ENCODE results near the gene PCLO.

PCLO gene

GRCh38 chr7:82755705-82756551 is 406.8 kb downstream of the PCLO start:
- TF ChIP-seq, protein P1, sequence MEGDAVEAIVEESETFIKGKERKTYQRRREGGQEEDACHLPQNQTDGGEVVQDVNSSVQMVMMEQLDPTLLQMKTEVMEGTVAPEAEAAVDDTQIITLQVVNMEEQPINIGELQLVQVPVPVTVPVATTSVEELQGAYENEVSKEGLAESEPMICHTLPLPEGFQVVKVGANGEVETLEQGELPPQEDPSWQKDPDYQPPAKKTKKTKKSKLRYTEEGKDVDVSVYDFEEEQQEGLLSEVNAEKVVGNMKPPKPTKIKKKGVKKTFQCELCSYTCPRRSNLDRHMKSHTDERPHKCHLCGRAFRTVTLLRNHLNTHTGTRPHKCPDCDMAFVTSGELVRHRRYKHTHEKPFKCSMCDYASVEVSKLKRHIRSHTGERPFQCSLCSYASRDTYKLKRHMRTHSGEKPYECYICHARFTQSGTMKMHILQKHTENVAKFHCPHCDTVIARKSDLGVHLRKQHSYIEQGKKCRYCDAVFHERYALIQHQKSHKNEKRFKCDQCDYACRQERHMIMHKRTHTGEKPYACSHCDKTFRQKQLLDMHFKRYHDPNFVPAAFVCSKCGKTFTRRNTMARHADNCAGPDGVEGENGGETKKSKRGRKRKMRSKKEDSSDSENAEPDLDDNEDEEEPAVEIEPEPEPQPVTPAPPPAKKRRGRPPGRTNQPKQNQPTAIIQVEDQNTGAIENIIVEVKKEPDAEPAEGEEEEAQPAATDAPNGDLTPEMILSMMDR (IDR thresholded peaks at IDR 0.05; ENCODE audit: control insufficient read depth, extremely low read depth, insufficient read depth), result no peak
- H3K4me3 ChIP-seq (ENCODE audit: low read depth, low read length), result no peak overlapping the region
- no peak for DNase-seq (ENCODE audit: low read depth)

DNA sequence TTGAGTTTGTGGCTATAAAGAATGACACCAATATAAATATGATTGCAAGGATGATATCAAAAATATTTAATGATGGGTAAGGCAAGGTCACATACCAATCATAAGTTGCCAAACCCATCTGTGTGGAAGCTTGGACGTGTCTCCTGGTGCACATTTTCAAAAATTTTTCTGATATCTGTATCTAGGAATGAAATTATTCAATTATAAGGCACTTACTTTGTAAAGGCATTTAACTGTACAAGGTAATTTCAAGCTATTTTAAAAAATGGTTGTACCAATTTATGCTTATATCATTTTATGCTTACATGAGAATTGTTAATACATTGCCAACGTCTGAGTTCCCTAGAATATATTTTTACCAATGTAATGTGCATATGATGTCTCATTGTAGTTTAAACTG is 412.7 kb downstream of the PCLO start:
- TF ChIP-seq, protein P1 (IDR thresholded peaks at IDR 0.05; ENCODE audit: control insufficient read depth, extremely low read depth, insufficient read depth), result no peak
- no peak overlapping the region for H3K4me3 ChIP-seq (ENCODE audit: low read depth, low read length)
- DNase-seq (ENCODE audit: low read depth), result no peak

DNA sequence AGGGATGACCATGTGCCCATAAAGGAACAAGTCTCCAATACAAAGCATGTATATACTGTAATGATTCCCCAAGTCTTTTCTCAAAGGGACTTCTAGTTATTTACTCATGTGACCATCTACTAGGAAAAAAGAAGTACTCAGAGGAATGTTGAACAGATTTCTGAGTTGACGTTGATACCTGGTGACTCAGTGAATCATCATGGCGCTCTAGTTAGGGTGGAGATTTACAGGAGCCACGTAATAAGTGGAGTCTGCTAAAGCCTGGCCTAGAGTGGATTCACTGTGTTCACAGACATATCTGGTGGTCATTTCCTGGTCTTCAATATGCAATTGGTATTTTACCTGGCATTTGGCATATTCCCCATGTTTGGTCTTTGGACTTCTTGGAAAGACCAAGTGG is 416.9 kb downstream of the PCLO start:
- DNase-seq (ENCODE audit: low read depth), result no peak
- no peak overlapping the region for H3K4me3 ChIP-seq (ENCODE audit: low read depth, low read length)
- TF ChIP-seq, protein P1 (IDR thresholded peaks at IDR 0.05; ENCODE audit: control insufficient read depth, extremely low read depth, insufficient read depth), result no peak

DNA sequence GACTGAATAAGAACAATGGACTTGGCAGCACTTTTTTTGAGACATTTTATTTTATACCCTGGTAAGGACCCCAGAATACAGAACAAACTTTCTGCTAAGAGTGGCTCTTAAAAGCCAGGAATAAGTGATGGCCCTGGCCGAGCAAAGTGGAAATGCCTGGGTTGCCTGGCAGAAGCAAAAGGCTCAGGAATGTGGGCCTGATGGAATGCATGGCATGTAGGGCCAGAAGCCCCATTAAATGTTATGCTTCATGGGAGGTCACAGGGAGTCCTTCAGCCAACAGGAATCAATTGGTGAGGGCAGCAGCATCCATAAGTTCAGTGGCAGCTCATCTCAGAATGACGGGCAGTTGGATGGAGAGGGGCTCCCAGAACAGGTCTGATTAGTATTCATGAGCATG is 417.6 kb downstream of the PCLO start:
- DNase-seq (ENCODE audit: low read depth), result no peak
- TF ChIP-seq, protein P1 (IDR thresholded peaks at IDR 0.05; ENCODE audit: control insufficient read depth, extremely low read depth, insufficient read depth), result no peak
- H3K4me3 ChIP-seq (ENCODE audit: low read depth, low read length), result no peak overlapping the region

DNA sequence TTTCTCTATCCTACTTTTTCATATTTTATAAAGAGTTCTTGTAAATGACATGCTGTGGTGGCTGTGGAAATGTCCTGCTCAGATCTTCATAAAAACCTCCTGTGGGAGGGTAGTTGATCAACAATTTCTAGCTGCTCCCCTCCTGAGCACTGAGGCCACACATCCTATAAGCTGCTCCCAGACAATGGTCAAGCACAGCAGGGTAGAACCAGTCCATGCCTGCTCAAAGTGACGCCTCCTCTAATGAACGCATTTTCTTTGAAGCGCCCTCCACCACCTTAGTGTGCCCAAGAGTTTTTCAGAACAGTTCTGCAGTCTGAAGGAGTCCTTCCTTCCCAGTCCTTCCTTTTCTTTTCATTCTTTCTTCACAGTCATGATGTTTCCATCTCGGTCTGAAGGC is 420.5 kb downstream of the PCLO start:
- TF ChIP-seq, protein P1 (IDR thresholded peaks at IDR 0.05; ENCODE audit: control insufficient read depth, extremely low read depth, insufficient read depth), result no peak
- DNase-seq (ENCODE audit: low read depth), result no peak
- H3K4me3 ChIP-seq (ENCODE audit: low read depth, low read length), result no peak overlapping the region

DNA sequence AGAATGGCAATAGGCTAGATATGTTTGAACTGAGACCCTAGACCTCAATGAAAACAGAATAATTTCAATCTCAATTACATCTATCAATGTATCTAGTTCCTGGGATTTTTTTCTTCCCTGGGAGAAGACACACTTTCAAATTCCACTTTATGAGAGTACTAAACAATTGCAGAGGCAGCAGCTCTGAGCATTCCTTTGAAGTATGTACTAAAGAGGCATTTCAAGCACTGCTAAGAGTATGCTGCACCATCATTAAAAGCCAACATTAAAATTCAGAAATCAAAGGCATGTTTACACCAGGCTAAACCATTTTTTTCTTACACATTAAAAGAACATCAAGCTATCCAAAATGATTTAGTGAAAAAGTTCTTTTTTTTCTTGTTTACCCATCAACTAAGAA is 421.2 kb downstream of the PCLO start:
- H3K4me3 ChIP-seq (ENCODE audit: low read depth, low read length), result no peak overlapping the region
- DNase-seq (ENCODE audit: low read depth), result no peak
- TF ChIP-seq, protein P1 (IDR thresholded peaks at IDR 0.05; ENCODE audit: control insufficient read depth, extremely low read depth, insufficient read depth), result no peak
